Common myeloid progenitor, CD34-positive (primary cell): ENCODE data around the gene USP34.
A peak's percentile ranks its signal among the peaks of the same experiment; 100 is the strongest.
"Not testable (repeated sequence)": the region's sequence is repeated elsewhere in the genome, so short reads cannot be mapped to it uniquely, and the experiment has no call there.

Experiments used
- CTCF ChIA-PET: fragments of 350-600 bp; sonication (Branson Sonifier 250); formaldehyde crosslinking; loops from one replicate; lab custom pipeline; 2021; ENCODE audit warnings: antibody characterized with exemption; lab: Charles Lee
- POLR2A ChIA-PET: fragments of 350-600 bp; sonication (Branson Sonifier 250); formaldehyde crosslinking; loops from one replicate; lab custom pipeline; 2021; ENCODE audit warnings: antibody characterized with exemption; lab: Charles Lee
- DNase-seq, 3 donors: peaks; one replicate each; pipeline versions ENCODE4 v3.0.0 to v3.0.0-alpha.2; 2013
- H3K27ac ChIP-seq, 2 experiments: 1 replicate in 1 of 2; 2 replicates in 1 of 2; pipeline ENCODE4 v1.7.0; 2013; ENCODE audit warnings: inconsistent platforms in 2 of 2, low read length in 2 of 2, mild to moderate bottlenecking in 2 of 2, low read depth in 1 of 2, moderate library complexity in 1 of 2; ENCODE audit not compliant: severe bottlenecking in 2 of 2, insufficient read depth in 1 of 2, poor library complexity in 1 of 2
- H3K27me3 ChIP-seq, 5 experiments: replicated peaks in 2 of 5; 1 replicate in 3 of 5; 2 replicates in 2 of 5; pipeline versions ENCODE4 v1.6.1 to v1.7.0; 2013; ENCODE audit warnings: low read length in 4 of 5, mild to moderate bottlenecking in 2 of 5, moderate library complexity in 2 of 5, inconsistent platforms in 1 of 5; ENCODE audit not compliant: insufficient read depth in 5 of 5, control insufficient read depth in 4 of 5
- H3K36me3 ChIP-seq, 4 experiments: 1 replicate in 2 of 4; 2 replicates in 2 of 4; pipeline versions ENCODE4 v1.6.1 to v1.7.0; 2013; ENCODE audit warnings: low read length in 3 of 4, control low read depth in 1 of 4, mild to moderate bottlenecking in 1 of 4; ENCODE audit not compliant: control insufficient read depth in 4 of 4, insufficient read depth in 4 of 4
- H3K4me1 ChIP-seq, 4 experiments: 1 replicate in 3 of 4; 2 replicates in 1 of 4; pipeline versions ENCODE4 v1.6.1 to v1.7.1; 2013; ENCODE audit warnings: low read length in 3 of 4, mild to moderate bottlenecking in 3 of 4, control low read depth in 1 of 4, inconsistent platforms in 1 of 4, moderate library complexity in 1 of 4; ENCODE audit not compliant: control insufficient read depth in 4 of 4, insufficient read depth in 4 of 4; ENCODE audit errors: control extremely low read depth in 1 of 4
- H3K4me3 ChIP-seq, 7 experiments: 1 replicate in 4 of 7; 2 replicates in 3 of 7; pipeline versions ENCODE4 v1.5.1 to v1.7.0; 2013; ENCODE audit warnings: mild to moderate bottlenecking in 7 of 7, low read length in 6 of 7, moderate library complexity in 6 of 7, inconsistent platforms in 2 of 7, low read depth in 2 of 7, control low read depth in 1 of 7; ENCODE audit not compliant: insufficient read depth in 4 of 7, control insufficient read depth in 1 of 7; ENCODE audit errors: extremely low read depth in 1 of 7
- H3K9me3 ChIP-seq, 5 experiments: 1 replicate in 4 of 5; 2 replicates in 1 of 5; pipeline versions ENCODE4 v1.6.1 to v1.7.1; 2013; ENCODE audit warnings: low read length in 4 of 5, mild to moderate bottlenecking in 2 of 5, inconsistent platforms in 1 of 5, low read depth in 1 of 5, moderate library complexity in 1 of 5; ENCODE audit not compliant: control insufficient read depth in 4 of 5, insufficient read depth in 2 of 5; ENCODE audit errors: control extremely low read depth in 1 of 5
- WGBS: methylation state at CpG from one replicate; pipeline ENCODE4 v1.1.5; 2013; ENCODE audit not compliant: insufficient coverage; 5-methylcytosine and 5-hydroxymethylcytosine counted together

USP34 gene

GRCh38 chr2:61405813-61406212, 65.1 kb downstream of the USP34 start:
- peaks cover 8 to 21% (median 11%) of the 10 kb centered on the region in 4 experiments for H3K36me3 ChIP-seq
- ChIA-PET POLR2A (no interaction called here), CTCF (interaction anchor here (1.2 to 2.7 kb wide), 3 partner anchors 13 to 21 kb away, joined by 4 to 10 read pairs (median 4); no protein-coding TSS in a partner anchor)
- no peaks in the 10 kb centered on the region for H3K9me3 ChIP-seq
- no peaks in the 10 kb centered on the region for H3K27me3 ChIP-seq
- no peaks in the 10 kb centered on the region for H3K4me1 ChIP-seq
- no peak overlapping the region for H3K27ac ChIP-seq
- H3K4me3 ChIP-seq, result no peak overlapping the region
- no CpG with 5 or more reads among the region's 2 CpGs for WGBS
- DNase-seq, result no peak

- ChIA-PET CTCF (no interaction called here), POLR2A (no interaction called here)
- 100% methylated on average over 1 of the region's 1 CpG for WGBS
Observed at GRCh38 chr2:61404438-61404837, 66.4 kb downstream of the USP34 start.

GRCh38 chr2:61398413-61398812, 72.5 kb downstream of the USP34 start:
- WGBS, result 85% methylated on average over 4 of the region's 12 CpGs
- Histone ChIP-seq H3K36me3 (peaks cover 2 to 13% (median 9%) of the 10 kb centered on the region in 4 experiments), H3K27me3 (no peaks in the 10 kb centered on the region), H3K4me1 (no peaks in the 10 kb centered on the region), H3K9me3 (no peaks in the 10 kb centered on the region), H3K27ac (no peak overlapping the region), H3K4me3 (no peak overlapping the region)
- POLR2A ChIA-PET, result no interaction called here
- DNase-seq, result no peak
- CTCF ChIA-PET, result no interaction called here

More at GRCh38 chr2:61404438-61404837, 66.4 kb downstream of the USP34 start:
- no peak for DNase-seq
- Histone ChIP-seq H3K4me1 (no peaks in the 10 kb centered on the region), H3K27me3 (no peaks in the 10 kb centered on the region), H3K4me3 (no peak overlapping the region), H3K9me3 (no peaks in the 10 kb centered on the region), H3K27ac (no peak overlapping the region), H3K36me3 (peaks cover 3 to 18% (median 10%) of the 10 kb centered on the region in 4 experiments)

- H3K27ac ChIP-seq, result no peak overlapping the region
- no peak overlapping the region for H3K4me3 ChIP-seq
- no peaks in the 10 kb centered on the region for H3K27me3 ChIP-seq
- DNase-seq, result peak in 2 of 3 donors; percentile 16 to 26
- peaks cover 0 to 17% (median 10%) of the 10 kb centered on the region in 4 experiments for H3K36me3 ChIP-seq
- H3K9me3 ChIP-seq, result no peaks in the 10 kb centered on the region
- H3K4me1 ChIP-seq, result no peaks in the 10 kb centered on the region
- no CpG with 5 or more reads among the region's 4 CpGs for WGBS
- POLR2A ChIA-PET, result no interaction called here
- CTCF ChIA-PET, result no interaction called here
Observed at GRCh38 chr2:61396005-61396404, 74.9 kb downstream of the USP34 start.

GRCh38 chr2:61387588-61387987, 83.3 kb downstream of the USP34 start:
- H3K27ac ChIP-seq, POLR2A ChIA-PET, H3K9me3 ChIP-seq, H3K4me1 ChIP-seq, DNase-seq, H3K27me3 ChIP-seq, H3K4me3 ChIP-seq: not testable (repeated sequence)
- no CpG with 5 or more reads among the region's 7 CpGs for WGBS
- CTCF ChIA-PET, result interaction anchor here (1.1 to 1.2 kb wide), 2 partner anchors 11 to 38 kb away, joined by 3 read pairs; no protein-coding TSS in a partner anchor
- peaks cover 6 to 15% (median 10%) of the 10 kb centered on the region in 4 experiments for H3K36me3 ChIP-seq

- H3K36me3 ChIP-seq, result peaks cover 8 to 59% (median 33%) of the 10 kb centered on the region in 4 experiments
- POLR2A ChIA-PET, H3K4me1 ChIP-seq, H3K9me3 ChIP-seq, DNase-seq, H3K27ac ChIP-seq, H3K4me3 ChIP-seq, H3K27me3 ChIP-seq: not testable (repeated sequence)
- no CpG with 5 or more reads among the region's 4 CpGs for WGBS
- CTCF ChIA-PET, result interaction anchor here (1.6 to 1.7 kb wide), 2 partner anchors 9 to 20 kb away, joined by 3 to 4 read pairs; no protein-coding TSS in a partner anchor
Observed at GRCh38 chr2:61380882-61381197, 90.0 kb downstream of the USP34 start.

DNA sequence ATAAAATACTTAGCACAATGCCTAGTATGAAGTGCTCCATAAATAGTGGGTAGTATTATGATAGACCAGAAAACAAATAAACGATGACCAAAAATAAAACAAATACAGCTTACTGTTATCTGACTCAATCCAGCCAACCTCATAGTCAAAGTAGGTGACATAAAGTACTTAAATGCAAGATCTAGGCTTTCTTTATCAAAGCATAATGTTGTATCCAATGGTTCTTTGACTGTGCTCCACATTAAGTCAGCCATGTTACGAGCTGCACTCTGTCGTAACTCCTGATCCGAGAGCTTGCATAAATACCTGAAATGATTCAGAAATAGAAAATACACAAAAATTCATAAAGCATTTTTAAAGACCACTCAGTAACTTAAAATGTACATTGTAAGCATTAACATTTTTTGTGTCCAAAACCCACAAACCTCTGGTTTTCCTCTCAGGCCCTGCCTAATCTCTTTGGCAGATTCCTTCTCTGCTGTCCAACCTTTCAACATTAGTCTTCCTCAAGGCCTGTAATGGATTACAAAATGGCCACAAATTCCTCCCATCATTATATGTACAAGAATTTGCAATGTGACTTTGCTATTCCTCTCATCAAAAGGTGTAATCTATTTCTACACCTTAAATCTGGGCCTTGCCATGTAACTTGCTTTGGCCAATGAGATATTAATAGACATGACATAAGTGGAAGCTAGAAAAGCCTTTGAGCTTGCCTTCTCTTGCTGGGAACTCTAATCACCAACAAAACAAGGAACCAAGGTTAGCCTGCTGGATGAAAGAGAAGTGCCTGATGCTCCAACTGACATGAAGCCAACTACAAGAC, 90.6 kb downstream of the USP34 start:
- ChIA-PET POLR2A (no interaction called here), CTCF (interaction anchor here (1.6 to 1.7 kb wide), 2 partner anchors 9 to 20 kb away, joined by 3 to 4 read pairs; no protein-coding TSS in a partner anchor)
- DNase-seq, result no peak
- no peaks in the 10 kb centered on the region for H3K27me3 ChIP-seq
- H3K27ac ChIP-seq, result no peak overlapping the region
- WGBS, result 86% methylated on average over 2 of the region's 4 CpGs
- no peaks in the 10 kb centered on the region for H3K4me1 ChIP-seq
- H3K36me3 ChIP-seq, result peaks cover 8 to 60% (median 33%) of the 10 kb centered on the region in 4 experiments
- H3K4me3 ChIP-seq, result no peak overlapping the region
- H3K9me3 ChIP-seq, result no peaks in the 10 kb centered on the region
